Esophagus mucosa (tissue), 1 donor: ENCODE measurements around the gene TMEM214. TPM values are rescaled to one million over a fixed set of nuclear protein-coding genes. Genes with fewer than 3 reads are reported as not detected.
A peak's percentile ranks its signal among the peaks of the same experiment; 100 is the strongest.

Experiments used
- ATAC-seq: fragments of 200-7000 bp; cut with Tn5 transposase; one replicate; pipeline ENCODE4 v1.9.1; 2020
- total RNA-seq: library from RNA; stranded (reverse); gene quantifications from one replicate; pipeline ENCODE4 v1.2.4, GENCODE V29; 2023
- donor health status: DM: yes; HTN: yes; CAD: no.

The TMEM214 gene
- total RNA-seq, 1 donor from 2014 or later, result 29.7 TPM

- ATAC-seq, result no peak
Measured at GRCh38 chr2:27040282-27040681, 7.5 kb downstream of the TMEM214 start.

GRCh38 chr2:27041752-27042151 is 9.0 kb downstream of the TMEM214 start:
- no peak for ATAC-seq

- ATAC-seq, result no peak
Measured at GRCh38 chr2:27042159-27042661, 9.4 kb downstream of the TMEM214 start.

- no peak for ATAC-seq
Measured at GRCh38 chr2:27042985-27043634, 10.3 kb downstream of the TMEM214 start.

GRCh38 chr2:27049422-27050280 is 16.9 kb downstream of the TMEM214 start:
- peak; percentile 19 for ATAC-seq

- peak; percentile 82 for ATAC-seq
Measured at GRCh38 chr2:27050281-27050995, 17.7 kb downstream of the TMEM214 start.

GRCh38 chr2:27050996-27051901 is 18.5 kb downstream of the TMEM214 start, which contains the start of gene AGBL5:
TSS of gene AGBL5 (plus strand) at chr2:27051668. CDS start at chr2:27052959, 1,291 bp downstream.
- ATAC-seq, result peak; percentile 84

GRCh38 chr2:27051902-27052645 is 19.3 kb downstream of the TMEM214 start:
- peak; percentile 9 for ATAC-seq

- no peak for ATAC-seq
Measured at GRCh38 chr2:27053321-27053720, 20.6 kb downstream of the TMEM214 start.

GRCh38 chr2:27053776-27054175 is 21.0 kb downstream of the TMEM214 start:
- ATAC-seq, result no peak

GRCh38 chr2:27054721-27055120 is 22.0 kb downstream of the TMEM214 start:
- no peak for ATAC-seq

- no peak for ATAC-seq
Measured at GRCh38 chr2:27057184-27057583, 24.4 kb downstream of the TMEM214 start.

GRCh38 chr2:27058210-27058609 is 25.4 kb downstream of the TMEM214 start:
- no peak for ATAC-seq

GRCh38 chr2:27059141-27059820 is 26.5 kb downstream of the TMEM214 start:
- no peak for ATAC-seq

- peak; percentile 16 for ATAC-seq
Measured at GRCh38 chr2:27060323-27060722, 27.6 kb downstream of the TMEM214 start.

GRCh38 chr2:27065128-27065527 is 32.4 kb downstream of the TMEM214 start:
- no peak for ATAC-seq

- ATAC-seq, result no peak
Measured at GRCh38 chr2:27067385-27067784, 34.6 kb downstream of the TMEM214 start.

- ATAC-seq, result no peak
Measured at GRCh38 chr2:27069436-27069835, 36.7 kb downstream of the TMEM214 start.

GRCh38 chr2:27069961-27070618 is 37.3 kb downstream of the TMEM214 start:
- ATAC-seq, result no peak
